Measurements from ENCODE around the gene CDYL.

The CDYL gene, protein sequence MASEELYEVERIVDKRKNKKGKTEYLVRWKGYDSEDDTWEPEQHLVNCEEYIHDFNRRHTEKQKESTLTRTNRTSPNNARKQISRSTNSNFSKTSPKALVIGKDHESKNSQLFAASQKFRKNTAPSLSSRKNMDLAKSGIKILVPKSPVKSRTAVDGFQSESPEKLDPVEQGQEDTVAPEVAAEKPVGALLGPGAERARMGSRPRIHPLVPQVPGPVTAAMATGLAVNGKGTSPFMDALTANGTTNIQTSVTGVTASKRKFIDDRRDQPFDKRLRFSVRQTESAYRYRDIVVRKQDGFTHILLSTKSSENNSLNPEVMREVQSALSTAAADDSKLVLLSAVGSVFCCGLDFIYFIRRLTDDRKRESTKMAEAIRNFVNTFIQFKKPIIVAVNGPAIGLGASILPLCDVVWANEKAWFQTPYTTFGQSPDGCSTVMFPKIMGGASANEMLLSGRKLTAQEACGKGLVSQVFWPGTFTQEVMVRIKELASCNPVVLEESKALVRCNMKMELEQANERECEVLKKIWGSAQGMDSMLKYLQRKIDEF

DNA sequence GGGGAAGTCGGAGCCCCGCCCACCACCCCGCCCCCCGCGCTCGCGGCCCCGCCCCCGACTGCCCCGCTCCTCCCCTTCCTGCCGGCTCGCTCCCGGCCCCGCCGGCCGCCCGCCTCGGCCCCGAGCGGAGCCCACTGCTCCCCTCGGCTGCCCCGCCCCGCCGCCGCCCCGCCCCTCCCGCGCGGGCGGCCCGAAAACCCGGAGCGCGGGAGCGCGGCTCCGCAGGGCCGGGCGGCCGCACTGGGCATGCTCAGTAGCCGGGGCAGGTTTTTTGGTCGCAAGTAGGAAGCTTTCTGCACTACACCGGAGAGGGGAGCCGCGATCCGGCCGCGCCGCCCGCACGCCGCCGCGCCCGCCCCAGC is at the start of gene CDYL:
Gene CDYL, plus strand, starts transcription at position 274 of the 362 bp plus-strand sequence. CDS start 380 bp downstream, outside the sequence.
- DNase-seq = peak; percentile 89

GRCh38 chr6:4726645-4727044 is 49.6 kb upstream of the CDYL start:
- no peak for DNase-seq

- DNase-seq = no peak
Measured at GRCh38 chr6:4727217-4727616, 49.0 kb upstream of the CDYL start.

GRCh38 chr6:4727671-4728435 is 48.4 kb upstream of the CDYL start:
- DNase-seq = peak; percentile 28

DNA sequence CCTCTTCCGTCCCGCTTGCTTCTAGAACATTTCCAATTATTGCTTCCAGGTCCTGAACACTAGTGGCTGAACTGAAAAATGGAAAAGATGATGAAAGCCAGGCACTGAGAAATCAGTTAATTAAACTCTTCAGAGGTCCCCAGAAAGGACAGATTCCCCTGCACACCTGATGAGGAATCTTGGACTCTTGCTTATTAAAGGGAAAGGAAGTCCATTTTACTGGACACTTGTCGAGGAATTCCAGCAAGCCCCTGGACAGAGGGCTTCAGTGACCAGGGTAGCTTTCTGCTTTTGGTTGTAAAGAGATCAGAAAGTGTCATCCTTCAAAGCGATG is 47.8 kb upstream of the CDYL start:
- DNase-seq = no peak

DNA sequence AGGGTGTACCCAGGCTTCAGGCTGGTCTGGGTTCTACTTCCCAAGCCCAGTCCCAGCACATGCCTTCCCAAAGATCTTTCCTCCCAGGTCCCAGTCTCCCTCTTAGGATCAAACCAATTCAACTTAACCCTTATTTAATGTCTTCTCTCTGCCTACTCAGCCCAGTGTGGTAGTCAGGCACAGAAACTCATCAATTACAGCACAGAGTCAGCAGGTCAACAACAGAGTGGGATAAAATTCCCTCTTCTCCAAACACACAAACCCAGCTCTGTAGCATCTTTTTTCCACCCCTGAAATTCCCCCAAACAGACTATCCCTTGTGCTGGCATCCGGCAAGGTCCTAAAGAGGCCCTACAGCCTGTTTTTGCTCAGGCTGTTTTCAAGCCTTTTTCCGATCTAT is 47.3 kb upstream of the CDYL start:
- DNase-seq = no peak

GRCh38 chr6:4731996-4732395 is 44.2 kb upstream of the CDYL start:
- DNase-seq = no peak

DNA sequence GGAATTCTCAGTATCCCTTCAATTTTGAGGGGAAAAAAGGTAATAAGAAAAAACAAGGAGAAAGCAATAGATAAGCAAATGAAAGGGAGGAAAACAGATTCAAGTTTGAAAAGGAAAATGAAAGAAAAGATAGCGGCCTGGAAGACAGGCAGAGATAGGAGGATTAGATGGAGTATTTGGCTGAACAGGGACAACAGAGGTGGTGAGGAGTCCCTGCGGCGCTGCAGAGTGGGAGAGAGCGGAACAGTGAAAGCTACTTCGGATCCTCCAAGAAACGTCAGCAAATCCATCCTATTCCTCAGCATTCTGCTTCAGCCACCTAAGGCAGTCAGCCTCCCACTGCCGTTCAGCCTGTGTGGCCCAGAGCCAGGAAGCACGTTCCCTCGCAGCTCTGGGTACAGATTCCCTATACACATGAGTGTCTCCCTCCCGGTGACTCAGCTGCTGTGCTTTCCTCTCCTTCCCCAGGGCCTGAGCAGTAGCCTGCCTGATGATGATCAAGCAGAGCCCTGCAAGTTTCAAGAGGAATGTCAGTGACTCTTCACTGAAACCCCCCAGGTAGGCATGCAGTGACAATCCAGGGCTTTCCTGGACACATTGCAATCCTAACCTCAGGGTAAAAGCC is 43.4 kb upstream of the CDYL start:
- DNase-seq = peak; percentile 97

GRCh38 chr6:4736371-4736873 is 39.8 kb upstream of the CDYL start:
- DNase-seq = no peak

DNA sequence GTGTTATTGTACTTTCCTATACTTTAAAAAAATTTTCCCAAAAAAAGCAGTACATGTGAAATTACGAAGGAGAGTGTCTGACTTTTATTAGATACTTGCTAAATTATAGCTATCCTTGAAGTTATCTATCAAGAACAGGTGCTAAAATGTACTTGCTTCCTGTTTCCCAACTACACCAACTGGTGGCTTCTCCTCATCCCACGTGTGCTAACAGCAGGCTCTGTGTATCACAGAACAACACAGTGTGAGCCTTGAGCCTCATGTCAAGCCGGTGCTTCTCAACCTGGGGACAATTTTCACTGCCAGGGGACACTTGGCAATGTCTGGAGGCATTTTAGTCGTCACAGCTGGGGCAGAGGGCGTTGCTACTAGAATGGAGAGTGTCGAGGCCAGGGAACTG is 36.2 kb upstream of the CDYL start:
- DNase-seq = no peak

GRCh38 chr6:4743062-4743461 is 33.1 kb upstream of the CDYL start:
- DNase-seq = no peak

- no peak for DNase-seq
Measured at GRCh38 chr6:4743926-4744325, 32.3 kb upstream of the CDYL start.

- DNase-seq = no peak
Measured at GRCh38 chr6:4747588-4747987, 28.6 kb upstream of the CDYL start.

GRCh38 chr6:4751823-4752464 is 24.3 kb upstream of the CDYL start:
- DNase-seq = no peak

- no peak for DNase-seq
Measured at GRCh38 chr6:4756247-4756646, 20.0 kb upstream of the CDYL start.

- DNase-seq = no peak
Measured at GRCh38 chr6:4759997-4760396, 16.2 kb upstream of the CDYL start.

GRCh38 chr6:4760773-4761172 is 15.4 kb upstream of the CDYL start:
- no peak for DNase-seq

GRCh38 chr6:4762294-4762693 is 13.9 kb upstream of the CDYL start:
- DNase-seq = no peak

GRCh38 chr6:4763921-4764320 is 12.3 kb upstream of the CDYL start:
- no peak for DNase-seq

- no peak for DNase-seq
Measured at GRCh38 chr6:4768815-4769214, 7.4 kb upstream of the CDYL start.

DNA sequence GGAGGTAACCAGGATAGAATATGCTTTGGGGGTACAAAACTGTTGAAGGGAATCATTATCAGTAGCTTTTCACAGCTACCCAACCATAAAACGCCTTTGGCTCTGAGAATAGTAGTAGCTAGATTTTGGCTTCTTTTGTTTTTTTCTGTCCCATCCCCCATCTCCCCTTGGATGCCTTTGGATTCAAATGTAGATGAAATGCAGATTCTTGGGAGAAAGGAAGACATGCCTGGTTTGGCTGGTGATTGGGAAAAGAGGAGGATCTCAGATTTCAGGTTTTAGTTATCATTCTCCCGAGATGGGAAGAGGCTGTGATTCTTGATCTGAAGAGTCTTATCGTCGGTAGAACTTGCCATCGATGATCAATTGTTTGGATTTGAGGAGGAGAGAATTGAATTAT is 3.5 kb upstream of the CDYL start:
- no peak for DNase-seq

- DNase-seq = no peak
Measured at GRCh38 chr6:4773181-4773580, 3.0 kb upstream of the CDYL start.

DNA sequence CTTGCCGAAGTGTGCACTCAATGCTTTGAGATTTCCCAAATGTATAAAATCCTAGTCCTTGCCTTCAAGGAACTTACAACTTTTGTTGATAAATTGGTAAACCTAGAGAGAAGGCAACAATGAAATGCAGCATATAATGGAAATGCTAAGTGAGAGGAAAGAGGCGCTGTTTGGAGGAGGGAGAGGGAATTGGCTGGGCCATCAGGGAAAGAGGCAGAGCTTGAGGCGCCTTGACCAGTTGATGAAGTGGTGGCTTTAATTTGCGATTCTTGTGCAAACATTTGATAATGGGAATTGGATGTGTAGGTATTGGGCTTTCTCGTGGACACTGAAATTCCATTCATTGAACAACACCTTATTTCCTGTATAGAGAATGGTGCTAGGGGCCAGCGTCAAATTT is 1.9 kb upstream of the CDYL start:
- no peak for DNase-seq

Measured in fibroblast of upper back skin (primary cell).